Parathyroid adenoma (tissue), 2 donors: ENCODE measurements around the gene FAM83E.

Experiments used
- H2AFZ ChIP-seq: fragments of 300-600 bp; sonication (generic); one replicate; pipeline ENCODE4 v1.7.0; 2017; ENCODE audit warnings: antibody characterized with exemption, mild to moderate bottlenecking
- H3K27ac ChIP-seq: fragments of 300-600 bp; sonication (generic); one replicate; pipeline ENCODE4 v1.7.0; 2017
- H3K27me3 ChIP-seq: fragments of 300-600 bp; sonication (generic); one replicate; pipeline ENCODE4 v1.7.0; 2017; ENCODE audit warnings: low read length; ENCODE audit not compliant: control insufficient read depth, insufficient read depth
- H3K36me3 ChIP-seq: fragments of 300-600 bp; sonication (generic); one replicate; pipeline ENCODE4 v1.7.0; 2017; ENCODE audit warnings: low read length; ENCODE audit not compliant: control insufficient read depth, insufficient read depth
- H3K4me1 ChIP-seq: fragments of 300-600 bp; sonication (generic); one replicate; pipeline ENCODE4 v1.7.0; 2017; ENCODE audit warnings: control low read depth
- H3K4me2 ChIP-seq: fragments of 300-600 bp; sonication (generic); one replicate; pipeline ENCODE4 v1.7.0; 2017; ENCODE audit warnings: low read length
- H3K4me3 ChIP-seq: fragments of 300-600 bp; sonication (generic); one replicate; pipeline ENCODE4 v1.7.0; 2017; ENCODE audit warnings: low read depth, low read length
- H3K79me2 ChIP-seq: fragments of 300-600 bp; sonication (generic); one replicate; pipeline ENCODE4 v1.7.0; 2017; ENCODE audit warnings: control low read depth
- H3K9ac ChIP-seq: fragments of 300-600 bp; sonication (generic); one replicate; pipeline ENCODE4 v1.7.0; 2017; ENCODE audit warnings: mild to moderate bottlenecking
- H3K9me3 ChIP-seq: fragments of 300-600 bp; sonication (generic); one replicate; pipeline ENCODE4 v1.7.0; 2017; ENCODE audit warnings: low read length; ENCODE audit not compliant: control insufficient read depth
- CTCF ChIP-seq: fragments of 300-600 bp; sonication (generic); IDR thresholded peaks from one replicate; pipeline ENCODE4 v1.7.0; 2017; ENCODE audit warnings: antibody characterized with exemption, mild to moderate bottlenecking
- donor health status: primary hyperparathyroidism.

Gene FAM83E

GRCh38 chr19:48596679-48597465 lies 18.0 kb downstream of the FAM83E start:
- Histone ChIP-seq H3K27ac (no peak overlapping the region), H3K36me3 (no peaks in the 10 kb centered on the region), H3K9ac (no peak overlapping the region), H3K4me1 (no peaks in the 10 kb centered on the region), H3K4me2 (no peak overlapping the region), H2AFZ (no peak overlapping the region), H3K4me3 (no peak overlapping the region), H3K9me3 (no peaks in the 10 kb centered on the region), H3K79me2 (no peaks in the 10 kb centered on the region), H3K27me3 (no peaks in the 10 kb centered on the region)
- TF ChIP-seq CTCF = no peak

GRCh38 chr19:48596237-48596636 lies 18.6 kb downstream of the FAM83E start:
- Histone ChIP-seq H3K4me2 (no peak overlapping the region), H3K36me3 (no peaks in the 10 kb centered on the region), H3K79me2 (no peaks in the 10 kb centered on the region), H3K27ac (no peak overlapping the region), H3K4me3 (no peak overlapping the region), H3K9ac (no peak overlapping the region), H3K4me1 (no peaks in the 10 kb centered on the region), H3K27me3 (no peaks in the 10 kb centered on the region), H3K9me3 (no peaks in the 10 kb centered on the region), H2AFZ (no peak overlapping the region)
- no peak for TF ChIP-seq CTCF

- TF ChIP-seq CTCF = no peak
Measured at GRCh38 chr19:48595833-48596232, 19.0 kb downstream of the FAM83E start.

GRCh38 chr19:48595171-48595570 lies 19.7 kb downstream of the FAM83E start:
- no peak overlapping the region for H3K9ac ChIP-seq
- H3K36me3 ChIP-seq = no peaks in the 10 kb centered on the region
- no peaks in the 10 kb centered on the region for H3K4me1 ChIP-seq
- no peaks in the 10 kb centered on the region for H3K27me3 ChIP-seq
- H3K79me2 ChIP-seq = no peaks in the 10 kb centered on the region
- H3K27ac ChIP-seq = no peak overlapping the region
- H3K9me3 ChIP-seq = no peaks in the 10 kb centered on the region
- no peak overlapping the region for H3K4me3 ChIP-seq
- H3K4me2 ChIP-seq = no peak overlapping the region
- no peak overlapping the region for H2AFZ ChIP-seq
- TF ChIP-seq CTCF = no peak

More at GRCh38 chr19:48595833-48596232, 19.0 kb downstream of the FAM83E start:
- H3K79me2 ChIP-seq = no peaks in the 10 kb centered on the region
- H3K9me3 ChIP-seq = no peaks in the 10 kb centered on the region
- H2AFZ ChIP-seq = no peak overlapping the region
- no peak overlapping the region for H3K9ac ChIP-seq
- H3K4me2 ChIP-seq = no peak overlapping the region
- H3K27me3 ChIP-seq = no peaks in the 10 kb centered on the region
- no peaks in the 10 kb centered on the region for H3K36me3 ChIP-seq
- no peak overlapping the region for H3K4me3 ChIP-seq
- H3K4me1 ChIP-seq = no peaks in the 10 kb centered on the region
- no peak overlapping the region for H3K27ac ChIP-seq

GRCh38 chr19:48591021-48591420 lies 23.9 kb downstream of the FAM83E start:
- Histone ChIP-seq H3K36me3 (no peaks in the 10 kb centered on the region), H3K27me3 (no peaks in the 10 kb centered on the region), H3K79me2 (no peaks in the 10 kb centered on the region), H3K27ac (no peak overlapping the region), H2AFZ (no peak overlapping the region), H3K4me1 (no peaks in the 10 kb centered on the region), H3K9me3 (no peaks in the 10 kb centered on the region), H3K9ac (no peak overlapping the region), H3K4me2 (no peak overlapping the region), H3K4me3 (no peak overlapping the region)
- TF ChIP-seq CTCF = no peak
